Liver (tissue), 3 donors: ENCODE measurements around the gene MED17.

Experiments used
- EGR1 ChIP-seq, 2 donors: IDR thresholded peaks; 2 replicates each; pipeline ENCODE4 v1.6.1; 2016 to 2018; ENCODE audit warnings: antibody characterized with exemption in 2 of 2, low read depth in 2 of 2
- FOXA1 ChIP-seq: IDR thresholded peaks from 2 replicates; pipeline ENCODE4 v1.6.1; 2016; ENCODE audit warnings: antibody characterized with exemption
- GABPA ChIP-seq, 2 donors: IDR thresholded peaks in 1 of 2; conservative IDR thresholded peaks in 1 of 2; 2 replicates each; pipeline ENCODE4 v1.6.1; 2016; ENCODE audit warnings: antibody characterized with exemption in 2 of 2, mild to moderate bottlenecking in 1 of 2, moderate library complexity in 1 of 2
- HNF4A ChIP-seq, 2 donors: conservative IDR thresholded peaks; 2 replicates each; pipeline ENCODE4 v1.6.1; 2016; ENCODE audit warnings: antibody characterized with exemption in 2 of 2, mild to moderate bottlenecking in 2 of 2
- RAD21 ChIP-seq, 2 donors: IDR thresholded peaks; 2 replicates each; pipeline ENCODE4 v1.6.1; 2016; ENCODE audit warnings: antibody characterized with exemption in 2 of 2, mild to moderate bottlenecking in 2 of 2
- SP1 ChIP-seq: IDR thresholded peaks from 2 replicates; pipeline ENCODE4 v1.6.1; 2018; ENCODE audit warnings: antibody characterized with exemption, mild to moderate bottlenecking
- TAF1 ChIP-seq: conservative IDR thresholded peaks from 2 replicates; pipeline ENCODE4 v1.6.1; 2016; ENCODE audit warnings: antibody characterized with exemption, mild to moderate bottlenecking
- YY1 ChIP-seq: IDR thresholded peaks from 2 replicates; pipeline ENCODE4 v1.6.1; 2016; ENCODE audit warnings: antibody characterized with exemption, mild to moderate bottlenecking
- TF ChIP-seq, protein P1 (sequence below): fragments of 150-350 bp; IDR thresholded peaks from 2 replicates; pipeline ENCODE4 v1.5.1; 2017; ENCODE audit warnings: improper control_type of control experiment, low read depth, low read length; ENCODE audit not compliant: missing input control
- TF ChIP-seq, protein P2 (sequence below): IDR thresholded peaks from 2 replicates; pipeline ENCODE4 v1.6.1; 2016; ENCODE audit warnings: antibody characterized with exemption, mild to moderate bottlenecking
- TF ChIP-seq, protein P3 (sequence below): IDR thresholded peaks from 2 replicates; pipeline ENCODE4 v1.6.1; 2016; ENCODE audit warnings: antibody characterized with exemption
- TF ChIP-seq, protein P4 (sequence below): IDR thresholded peaks from 2 replicates; pipeline ENCODE4 v1.6.1; 2016; ENCODE audit warnings: antibody characterized with exemption
- donor health status: healthy.
- donor health status: healthy.

DNA sequence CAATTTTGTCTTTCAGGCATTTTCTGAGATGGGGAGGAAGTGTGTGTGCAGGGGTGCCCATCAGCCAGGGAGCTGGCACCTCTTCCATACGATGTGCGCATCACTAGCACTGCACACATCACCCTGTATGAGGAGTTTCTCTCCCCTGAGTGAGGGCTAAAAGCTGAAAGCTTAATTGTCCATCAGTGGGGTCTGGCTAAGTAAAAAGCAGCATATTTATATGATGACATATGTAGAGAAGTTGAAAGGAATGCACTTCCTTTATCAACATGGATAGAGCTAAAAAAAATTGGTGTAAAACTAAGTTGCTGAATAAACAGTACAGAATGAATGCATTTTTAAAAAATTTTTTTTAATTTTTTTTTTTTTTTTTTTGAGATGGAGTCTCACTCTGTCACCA, 62.3 kb downstream of the MED17 start:
- TF ChIP-seq YY1: no peak
- no peak for TF ChIP-seq HNF4A (conservative IDR thresholded peaks at IDR 0.05)
- TF ChIP-seq GABPA (IDR thresholded peaks at IDR 0.05 in 1 of 2, conservative IDR thresholded peaks at IDR 0.05 in 1 of 2): no peak
- TF ChIP-seq, protein P1, sequence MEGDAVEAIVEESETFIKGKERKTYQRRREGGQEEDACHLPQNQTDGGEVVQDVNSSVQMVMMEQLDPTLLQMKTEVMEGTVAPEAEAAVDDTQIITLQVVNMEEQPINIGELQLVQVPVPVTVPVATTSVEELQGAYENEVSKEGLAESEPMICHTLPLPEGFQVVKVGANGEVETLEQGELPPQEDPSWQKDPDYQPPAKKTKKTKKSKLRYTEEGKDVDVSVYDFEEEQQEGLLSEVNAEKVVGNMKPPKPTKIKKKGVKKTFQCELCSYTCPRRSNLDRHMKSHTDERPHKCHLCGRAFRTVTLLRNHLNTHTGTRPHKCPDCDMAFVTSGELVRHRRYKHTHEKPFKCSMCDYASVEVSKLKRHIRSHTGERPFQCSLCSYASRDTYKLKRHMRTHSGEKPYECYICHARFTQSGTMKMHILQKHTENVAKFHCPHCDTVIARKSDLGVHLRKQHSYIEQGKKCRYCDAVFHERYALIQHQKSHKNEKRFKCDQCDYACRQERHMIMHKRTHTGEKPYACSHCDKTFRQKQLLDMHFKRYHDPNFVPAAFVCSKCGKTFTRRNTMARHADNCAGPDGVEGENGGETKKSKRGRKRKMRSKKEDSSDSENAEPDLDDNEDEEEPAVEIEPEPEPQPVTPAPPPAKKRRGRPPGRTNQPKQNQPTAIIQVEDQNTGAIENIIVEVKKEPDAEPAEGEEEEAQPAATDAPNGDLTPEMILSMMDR: no peak
- TF ChIP-seq EGR1 (IDR thresholded peaks at IDR 0.05; ENCODE audit: low read depth in 2 of 2): no peak
- TF ChIP-seq, protein P2, sequence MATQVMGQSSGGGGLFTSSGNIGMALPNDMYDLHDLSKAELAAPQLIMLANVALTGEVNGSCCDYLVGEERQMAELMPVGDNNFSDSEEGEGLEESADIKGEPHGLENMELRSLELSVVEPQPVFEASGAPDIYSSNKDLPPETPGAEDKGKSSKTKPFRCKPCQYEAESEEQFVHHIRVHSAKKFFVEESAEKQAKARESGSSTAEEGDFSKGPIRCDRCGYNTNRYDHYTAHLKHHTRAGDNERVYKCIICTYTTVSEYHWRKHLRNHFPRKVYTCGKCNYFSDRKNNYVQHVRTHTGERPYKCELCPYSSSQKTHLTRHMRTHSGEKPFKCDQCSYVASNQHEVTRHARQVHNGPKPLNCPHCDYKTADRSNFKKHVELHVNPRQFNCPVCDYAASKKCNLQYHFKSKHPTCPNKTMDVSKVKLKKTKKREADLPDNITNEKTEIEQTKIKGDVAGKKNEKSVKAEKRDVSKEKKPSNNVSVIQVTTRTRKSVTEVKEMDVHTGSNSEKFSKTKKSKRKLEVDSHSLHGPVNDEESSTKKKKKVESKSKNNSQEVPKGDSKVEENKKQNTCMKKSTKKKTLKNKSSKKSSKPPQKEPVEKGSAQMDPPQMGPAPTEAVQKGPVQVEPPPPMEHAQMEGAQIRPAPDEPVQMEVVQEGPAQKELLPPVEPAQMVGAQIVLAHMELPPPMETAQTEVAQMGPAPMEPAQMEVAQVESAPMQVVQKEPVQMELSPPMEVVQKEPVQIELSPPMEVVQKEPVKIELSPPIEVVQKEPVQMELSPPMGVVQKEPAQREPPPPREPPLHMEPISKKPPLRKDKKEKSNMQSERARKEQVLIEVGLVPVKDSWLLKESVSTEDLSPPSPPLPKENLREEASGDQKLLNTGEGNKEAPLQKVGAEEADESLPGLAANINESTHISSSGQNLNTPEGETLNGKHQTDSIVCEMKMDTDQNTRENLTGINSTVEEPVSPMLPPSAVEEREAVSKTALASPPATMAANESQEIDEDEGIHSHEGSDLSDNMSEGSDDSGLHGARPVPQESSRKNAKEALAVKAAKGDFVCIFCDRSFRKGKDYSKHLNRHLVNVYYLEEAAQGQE: no peak
- no peak for TF ChIP-seq RAD21 (IDR thresholded peaks at IDR 0.05)
- no peak for TF ChIP-seq SP1
- TF ChIP-seq FOXA1: no peak
- TF ChIP-seq, protein P3, sequence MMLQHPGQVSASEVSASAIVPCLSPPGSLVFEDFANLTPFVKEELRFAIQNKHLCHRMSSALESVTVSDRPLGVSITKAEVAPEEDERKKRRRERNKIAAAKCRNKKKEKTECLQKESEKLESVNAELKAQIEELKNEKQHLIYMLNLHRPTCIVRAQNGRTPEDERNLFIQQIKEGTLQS: no peak
- TF ChIP-seq TAF1: no peak
- TF ChIP-seq, protein P4, sequence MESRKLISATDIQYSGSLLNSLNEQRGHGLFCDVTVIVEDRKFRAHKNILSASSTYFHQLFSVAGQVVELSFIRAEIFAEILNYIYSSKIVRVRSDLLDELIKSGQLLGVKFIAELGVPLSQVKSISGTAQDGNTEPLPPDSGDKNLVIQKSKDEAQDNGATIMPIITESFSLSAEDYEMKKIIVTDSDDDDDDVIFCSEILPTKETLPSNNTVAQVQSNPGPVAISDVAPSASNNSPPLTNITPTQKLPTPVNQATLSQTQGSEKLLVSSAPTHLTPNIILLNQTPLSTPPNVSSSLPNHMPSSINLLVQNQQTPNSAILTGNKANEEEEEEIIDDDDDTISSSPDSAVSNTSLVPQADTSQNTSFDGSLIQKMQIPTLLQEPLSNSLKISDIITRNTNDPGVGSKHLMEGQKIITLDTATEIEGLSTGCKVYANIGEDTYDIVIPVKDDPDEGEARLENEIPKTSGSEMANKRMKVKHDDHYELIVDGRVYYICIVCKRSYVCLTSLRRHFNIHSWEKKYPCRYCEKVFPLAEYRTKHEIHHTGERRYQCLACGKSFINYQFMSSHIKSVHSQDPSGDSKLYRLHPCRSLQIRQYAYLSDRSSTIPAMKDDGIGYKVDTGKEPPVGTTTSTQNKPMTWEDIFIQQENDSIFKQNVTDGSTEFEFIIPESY: no peak
